ENCODE results near the gene MYL7. TPM values are rescaled to one million over a fixed set of nuclear protein-coding genes. Genes with fewer than 3 reads are reported as not detected.

MYL7 gene
- total RNA-seq, 4 donors from 2014 or later, result not detected

- H3K36me3 ChIP-seq, result no peaks in the 10 kb centered on the region
- 3 to 43% methylated on average over 16 to 25 of the region's 65 CpGs for WGBS, 2 donors
- H3K4me1 ChIP-seq, result peaks cover 8 to 12% of the 10 kb centered on the region in 2 donors
- H3K9me3 ChIP-seq, result no peaks in the 10 kb centered on the region
- no peak overlapping the region for H3K27ac ChIP-seq
- peak; percentile 60 to 64 for DNase-seq
- TF ChIP-seq CTCF (IDR thresholded peaks at IDR 0.05) (no peak), POLR2A (IDR thresholded peaks at IDR 0.05) (no peak)
- intact Hi-C loops (cut with DNase I), result no loop called here
- no peaks in the 10 kb centered on the region for H3K27me3 ChIP-seq
- H3K4me3 ChIP-seq (replicated peaks in 1 of 3), result peak overlapping the region in 1 of 3 donors; percentile 27
These were observed 5.1 kb upstream of the MYL7 start for GRCh38 chr7:44145969-44146911.

DNA sequence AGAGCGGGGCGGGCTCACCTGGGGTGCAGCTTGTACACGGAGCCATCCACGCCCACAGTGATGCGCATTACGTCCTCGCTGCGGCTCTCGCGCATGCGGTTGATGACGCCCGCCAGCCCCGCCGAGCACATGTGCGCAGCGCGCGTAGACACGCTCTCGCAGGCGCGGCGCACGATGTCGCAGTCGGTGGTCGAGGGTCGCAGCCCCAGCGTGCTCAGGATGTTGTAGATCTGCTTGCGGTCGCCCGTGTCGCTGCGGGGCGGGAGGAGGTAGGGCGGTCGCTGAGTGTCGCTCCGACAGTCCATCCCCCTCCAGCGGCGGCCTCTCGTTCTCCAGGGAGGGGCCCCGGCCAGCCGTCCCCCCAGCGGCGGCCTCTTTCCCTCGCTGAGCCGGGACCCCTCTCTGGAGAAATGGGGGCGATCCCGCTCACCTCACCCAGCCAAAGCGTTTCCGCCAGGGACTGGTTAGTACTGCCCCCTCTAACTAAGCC lies 4.4 kb upstream of the MYL7 start:
- peak overlapping the region in 1 of 3 donors; percentile 27 for H3K4me3 ChIP-seq (replicated peaks in 1 of 3)
- no peak for DNase-seq
- no peaks in the 10 kb centered on the region for H3K27me3 ChIP-seq
- H3K36me3 ChIP-seq, result no peaks in the 10 kb centered on the region
- H3K27ac ChIP-seq, result no peak overlapping the region
- intact Hi-C loops (cut with DNase I), result no loop called here
- no peaks in the 10 kb centered on the region for H3K9me3 ChIP-seq
- peaks cover 8 to 12% of the 10 kb centered on the region in 2 donors for H3K4me1 ChIP-seq
- TF ChIP-seq POLR2A (IDR thresholded peaks at IDR 0.05) (no peak), CTCF (IDR thresholded peaks at IDR 0.05) (no peak)
- 3 to 16% methylated on average over 18 to 20 of the region's 53 CpGs for WGBS, 2 donors

DNA sequence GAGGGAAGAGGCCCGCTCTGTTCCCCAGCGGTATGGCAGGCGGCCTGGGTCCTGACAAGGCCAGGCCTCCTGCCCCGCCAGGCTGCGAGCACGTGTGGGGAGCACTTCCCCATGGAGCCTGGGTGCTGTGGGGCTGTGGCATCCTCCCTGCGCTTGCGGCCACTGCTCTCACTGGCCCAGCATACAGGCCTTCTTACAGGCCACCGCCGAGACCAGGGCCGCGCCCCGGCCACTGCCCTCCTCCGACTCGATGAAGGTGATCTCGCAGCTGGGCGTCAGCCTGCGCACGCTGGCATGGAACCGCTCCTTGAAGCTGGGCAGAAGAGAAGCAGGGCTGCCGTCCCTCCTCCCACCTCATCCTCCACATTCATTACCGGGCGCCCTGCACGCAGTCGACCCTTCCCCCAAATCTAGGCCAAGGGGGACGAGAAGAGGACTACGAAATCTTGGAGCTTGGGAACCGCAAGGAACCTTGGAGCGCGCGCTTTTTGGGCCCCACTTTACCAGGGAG lies 3.9 kb upstream of the MYL7 start:
- Histone ChIP-seq H3K27ac (no peak overlapping the region), H3K27me3 (no peaks in the 10 kb centered on the region), H3K36me3 (no peaks in the 10 kb centered on the region), H3K4me1 (peaks cover 8 to 12% of the 10 kb centered on the region in 2 donors), H3K4me3 (replicated peaks in 1 of 3) (peak overlapping the region in 1 of 3 donors; percentile 27), H3K9me3 (no peaks in the 10 kb centered on the region)
- 60 to 72% methylated on average over 10 to 20 of the region's 31 CpGs for WGBS, 2 donors
- TF ChIP-seq CTCF (IDR thresholded peaks at IDR 0.05), result no peak
- TF ChIP-seq POLR2A (IDR thresholded peaks at IDR 0.05), result no peak
- DNase-seq, result no peak
- intact Hi-C loops (cut with DNase I), result no loop called here

GRCh38 chr7:44144426-44144967 lies 3.4 kb upstream of the MYL7 start:
- TF ChIP-seq CTCF (IDR thresholded peaks at IDR 0.05) (no peak), POLR2A (IDR thresholded peaks at IDR 0.05) (no peak)
- H3K4me3 ChIP-seq (replicated peaks in 1 of 3), result no peak overlapping the region
- H3K27ac ChIP-seq, result no peak overlapping the region
- no peaks in the 10 kb centered on the region for H3K27me3 ChIP-seq
- no peaks in the 10 kb centered on the region for H3K36me3 ChIP-seq
- intact Hi-C loops (cut with DNase I), result no loop called here
- H3K9me3 ChIP-seq, result no peaks in the 10 kb centered on the region
- no peak for DNase-seq
- H3K4me1 ChIP-seq, result peaks cover 8 to 12% of the 10 kb centered on the region in 2 donors
- 89 to 100% methylated on average over 1 to 2 of the region's 6 CpGs for WGBS, 2 donors

Data from thyroid gland (tissue), 4 donors.